DMS53 (cell line): ENCODE measurements around the gene GRID2.
"Not testable (repeated sequence)": the region's sequence is repeated elsewhere in the genome, so short reads cannot be mapped to it uniquely, and the experiment has no call there.

Source experiments
- DNase-seq: peaks from one replicate; lab custom pipeline; 2025; lab: John Stamatoyannopoulos, UW

GRID2 gene

GRCh38 chr4:92438722-92439121 is 135.0 kb downstream of the GRID2 start:
- not testable (repeated sequence) for DNase-seq

- not testable (repeated sequence) for DNase-seq
These were observed 138.4 kb downstream of the GRID2 start for GRCh38 chr4:92442131-92442530.

GRCh38 chr4:92444143-92444843 is 140.5 kb downstream of the GRID2 start:
- DNase-seq = not testable (repeated sequence)

- no peak for DNase-seq
These were observed 141.4 kb downstream of the GRID2 start for GRCh38 chr4:92445127-92445526.

- peak; percentile 58 for DNase-seq
These were observed 143.6 kb downstream of the GRID2 start for GRCh38 chr4:92447255-92447905.

- not testable (repeated sequence) for DNase-seq
These were observed 144.4 kb downstream of the GRID2 start for GRCh38 chr4:92448176-92448575.

GRCh38 chr4:92450694-92451093 is 146.9 kb downstream of the GRID2 start:
- no peak for DNase-seq

GRCh38 chr4:92451782-92452181 is 148.0 kb downstream of the GRID2 start:
- no peak for DNase-seq

- not testable (repeated sequence) for DNase-seq
These were observed 148.6 kb downstream of the GRID2 start for GRCh38 chr4:92452383-92452782.

GRCh38 chr4:92455329-92455839 is 151.6 kb downstream of the GRID2 start:
- no peak for DNase-seq

- DNase-seq = no peak
These were observed 152.2 kb downstream of the GRID2 start for GRCh38 chr4:92455951-92456350.

- no peak for DNase-seq
These were observed 158.0 kb downstream of the GRID2 start for GRCh38 chr4:92461732-92462131.

GRCh38 chr4:92477298-92477697 is 173.5 kb downstream of the GRID2 start:
- DNase-seq = no peak

GRCh38 chr4:92483341-92483740 is 179.6 kb downstream of the GRID2 start:
- DNase-seq = peak; percentile 11

- no peak for DNase-seq
These were observed 184.7 kb downstream of the GRID2 start for GRCh38 chr4:92488496-92488895.

- DNase-seq = no peak
These were observed 193.4 kb downstream of the GRID2 start for GRCh38 chr4:92497141-92497540.

- no peak for DNase-seq
These were observed 197.7 kb downstream of the GRID2 start for GRCh38 chr4:92501456-92501855.

GRCh38 chr4:92506933-92507332 is 203.2 kb downstream of the GRID2 start:
- DNase-seq = no peak

GRCh38 chr4:92514627-92515026 is 210.9 kb downstream of the GRID2 start:
- no peak for DNase-seq

GRCh38 chr4:92516450-92516849 is 212.7 kb downstream of the GRID2 start:
- no peak for DNase-seq

GRCh38 chr4:92519727-92520126 is 216.0 kb downstream of the GRID2 start:
- DNase-seq = no peak

- DNase-seq = no peak
These were observed 216.8 kb downstream of the GRID2 start for GRCh38 chr4:92520563-92520962.

GRCh38 chr4:92521941-92522340 is 218.2 kb downstream of the GRID2 start:
- DNase-seq = no peak
